Kidney (tissue), 14 donors: Measurements from ENCODE around the gene RANBP3. TPM values are rescaled to one million over a fixed set of nuclear protein-coding genes. Genes with fewer than 3 reads are reported as not detected.

ENCODE experiments used
- DNase-seq, 5 donors: peaks; one replicate each; pipeline ENCODE4 v3.0.0-alpha.2; 2013 to 2020
- FAIRE-seq: peaks from 2 replicates; lab custom pipeline; 2012; peaks lifted over from hg19 to GRCh38; lab: Jason Lieb, UNC
- H3K27ac ChIP-seq, 2 donors: one replicate each; pipeline ENCODE4 v1.7.0; 2013; ENCODE audit warnings: low read depth in 2 of 2, low read length in 2 of 2, inconsistent platforms in 1 of 2
- H3K27me3 ChIP-seq: one replicate; pipeline ENCODE4 v1.7.1; 2013; ENCODE audit warnings: low read length, inconsistent platforms; ENCODE audit not compliant: control insufficient read depth, insufficient read depth
- H3K36me3 ChIP-seq, 3 donors: one replicate each; pipeline versions ENCODE4 v1.7.0 to v1.7.1; 2013; ENCODE audit warnings: low read length in 3 of 3, control low read depth in 1 of 3, inconsistent platforms in 1 of 3; ENCODE audit not compliant: insufficient read depth in 3 of 3, control insufficient read depth in 2 of 3
- H3K4me1 ChIP-seq, 3 donors: one replicate each; pipeline versions ENCODE4 v1.7.0 to v1.7.1; 2013; ENCODE audit warnings: low read length in 3 of 3, inconsistent platforms in 1 of 3, low read depth in 1 of 3; ENCODE audit not compliant: control insufficient read depth in 2 of 3, insufficient read depth in 2 of 3
- H3K4me3 ChIP-seq, 3 donors: one replicate each; pipeline versions ENCODE4 v1.7.0 to v1.8.1; 2013; ENCODE audit warnings: low read length in 3 of 3, control low read depth in 1 of 3, inconsistent platforms in 1 of 3
- H3K9ac ChIP-seq, 3 donors: one replicate each; pipeline versions ENCODE4 v1.7.0 to v1.7.1; 2013; ENCODE audit warnings: low read length in 3 of 3, control low read depth in 1 of 3, inconsistent platforms in 1 of 3
- H3K9me3 ChIP-seq, 3 donors: one replicate each; pipeline versions ENCODE4 v1.7.0 to v1.7.1; 2013; ENCODE audit warnings: low read length in 3 of 3, control low read depth in 1 of 3, inconsistent platforms in 1 of 3; ENCODE audit not compliant: control insufficient read depth in 2 of 3, insufficient read depth in 1 of 3
- CTCF ChIP-seq: IDR thresholded peaks from 3 replicates; pipeline ENCODE4 v1.5.1; 2012; ENCODE audit warnings: mild to moderate bottlenecking, moderate library complexity, borderline replicate concordance; ENCODE audit not compliant: insufficient read depth; ENCODE audit errors: extremely low read depth
- intact Hi-C: fragments of 100-400 bp; cut with DNase I; formaldehyde crosslinking; loops from one replicate; pipeline ENCODE4 v1.11.1; 2022
- polyA plus RNA-seq: library from polyadenylated mRNA; stranded (reverse); fragments of 350-450 nt; fragmentation: Illumina TruSeq; extraction: RNeasy Lipid Tissue Mini Kit (QIAGEN cat#74804); gene quantifications from one replicate; pipeline ENCODE4 v1.2.3, GENCODE V29; 2014; ENCODE audit warnings: low read depth, low replicate concordance; ENCODE audit not compliant: insufficient read depth
- total RNA-seq: library from RNA; stranded (reverse); fragmentation: NEBNext Ultra II Directional; extraction: Animal tissue kit (Norgen Biotek cat#: 25700); gene quantifications from one replicate; pipeline ENCODE4 v1.2.1, GENCODE V29; 2021
- donor health status: control.
- donor health status: control.
- donor health status: control.
- donor health status: control.
- donor health status: control.
- donor health status: DM: yes; HTN: yes; CAD: no.
- donor health status: Normal renal cell carcinoma (clear cell type).

RANBP3 gene
- total and polyA plus RNA-seq, 2 donors from 2014 or later = 33.7 to 69.7 TPM

GRCh38 chr19:5893296-5893903 is 84.5 kb downstream of the RANBP3 start:
- Histone ChIP-seq H3K9ac (no peak overlapping the region), H3K36me3 (peaks cover 0 to 4% (median 0%) of the 10 kb centered on the region in 3 donors), H3K4me3 (no peak overlapping the region), H3K27me3 (no peaks in the 10 kb centered on the region), H3K4me1 (peaks cover 0 to 13% (median 9%) of the 10 kb centered on the region in 3 donors), H3K27ac (no peak overlapping the region), H3K9me3 (no peaks in the 10 kb centered on the region)
- TF ChIP-seq CTCF = no peak
- DNase-seq (no peak), FAIRE-seq (no peak)
- intact Hi-C loops = loop anchor here (10.0 kb wide), 1 partner anchor 89 kb away; the partner anchor contains the start of gene NRTN

GRCh38 chr19:5892772-5893275 is 85.1 kb downstream of the RANBP3 start:
- Histone ChIP-seq H3K4me3 (no peak overlapping the region), H3K36me3 (peaks cover 0 to 4% (median 0%) of the 10 kb centered on the region in 3 donors), H3K9ac (no peak overlapping the region), H3K4me1 (peaks cover 0 to 13% (median 9%) of the 10 kb centered on the region in 3 donors), H3K9me3 (no peaks in the 10 kb centered on the region), H3K27ac (no peak overlapping the region), H3K27me3 (no peaks in the 10 kb centered on the region)
- intact Hi-C loops = loop anchor here (10.0 kb wide), 1 partner anchor 88 kb away; the partner anchor contains the start of gene NRTN
- FAIRE-seq (no peak), DNase-seq (no peak)
- TF ChIP-seq CTCF = no peak

- no peak for FAIRE-seq
- Histone ChIP-seq H3K9ac (peak overlapping the region in 1 of 3 donors; percentile 34), H3K27ac (no peak overlapping the region), H3K4me1 (peaks cover 0 to 13% (median 9%) of the 10 kb centered on the region in 3 donors), H3K36me3 (peaks cover 0 to 4% (median 0%) of the 10 kb centered on the region in 3 donors), H3K4me3 (no peak overlapping the region), H3K9me3 (no peaks in the 10 kb centered on the region), H3K27me3 (no peaks in the 10 kb centered on the region)
- TF ChIP-seq CTCF = peak; percentile 71
- peak in 4 of 5 donors; percentile 79 to 88 (median 84) for DNase-seq
- intact Hi-C loops = loop anchor here (10.0 kb wide), 1 partner anchor 87 kb away; the partner anchor contains the start of gene NRTN
Observed at GRCh38 chr19:5891938-5892771, 85.8 kb downstream of the RANBP3 start.
